HCT116 (cell line): ENCODE data around the gene SIK1. TPM values are rescaled to one million over a fixed set of nuclear protein-coding genes. Genes with fewer than 3 reads are reported as not detected.
"Not testable (repeated sequence)": the region's sequence is repeated elsewhere in the genome, so short reads cannot be mapped to it uniquely, and the experiment has no call there.

Experiments used
- ATAC-seq: fragments of 200-7000 bp; cut with Tn5 transposase; 2 replicates; pipeline ENCODE4 v1.9.1; 2020; ENCODE audit warnings: mild to moderate bottlenecking, moderate library complexity
- Bru-seq: library from RNA; stranded (reverse); fragments of 400-500 nt; gene quantifications from one replicate; lab custom pipeline; 2021; lab: Mats Ljungman, UMichigan
- BruChase-seq, 2 experiments: library from RNA; stranded (reverse); fragments of 400-500 nt; gene quantifications; one replicate each; lab custom pipeline; 2021; lab: Mats Ljungman, UMichigan
- BruUV-seq: library from RNA; stranded (reverse); fragments of 400-500 nt; replicated peaks from 2 replicates; lab custom pipeline; 2021; lab: Mats Ljungman, UMichigan
- CTCF ChIA-PET: fragments of 300-600 bp; sonication (Branson Sonifier 250); formaldehyde crosslinking; loops from one replicate; lab custom pipeline; 2021; ENCODE audit warnings: antibody characterized with exemption; lab: Charles Lee
- POLR2A ChIA-PET: fragments of 300-600, 350-600 bp; sonication (Branson Sonifier 250); formaldehyde crosslinking; loops from one replicate; lab custom pipeline; 2021; ENCODE audit warnings: antibody characterized with exemption; lab: Charles Lee
- RAD21 ChIA-PET, 2 experiments: fragments of 300-600 bp; sonication (Branson Sonifier 250); formaldehyde crosslinking; loops; one replicate each; lab custom pipeline; 2023; ENCODE audit warnings: low total read pairs in 2 of 2; ENCODE audit not compliant: uncharacterized antibody in 2 of 2, unreplicated experiment in 2 of 2, low non-redundant PET in 1 of 2; lab: Charles Lee
- DNase-seq: peaks from one replicate; pipeline ENCODE4 v3.0.0-alpha.2; 2010; ENCODE audit warnings: low read depth, low spot score
- H2AFZ ChIP-seq: fragments of 200-600 bp; shearing (Covaris generic), sonication (generic); 2 replicates; pipeline ENCODE4 v1.6.1; 2017; ENCODE audit warnings: low read depth, mixed run types, mixed read lengths, antibody characterized with exemption, low read length; ENCODE audit not compliant: poor library complexity, severe bottlenecking
- H3K27ac ChIP-seq: 2 replicates; pipeline ENCODE4 v1.5.1; 2012; ENCODE audit warnings: low read depth, low read length
- H3K27me3 ChIP-seq: fragments of 200-600 bp; sonication (generic); 2 replicates; pipeline ENCODE4 v1.6.1; 2016; ENCODE audit warnings: mixed run types, low read length, mixed read lengths; ENCODE audit not compliant: insufficient read depth
- H3K36me3 ChIP-seq, 2 experiments: fragments of 200-500 bp in 1 of 2; fragments of 200-600 bp in 1 of 2; sonication (Bioruptor generic) in 1 of 2; sonication (generic) in 1 of 2; 2 replicates each; pipeline versions ENCODE4 v1.5.1 to v1.6.1; 2014 to 2016; ENCODE audit warnings: low read length in 2 of 2, inconsistent platforms in 1 of 2, mixed read lengths in 1 of 2, mixed run types in 1 of 2; ENCODE audit not compliant: insufficient read depth in 2 of 2, control insufficient read depth in 1 of 2
- H3K4me1 ChIP-seq, 2 experiments: fragments of 200-600 bp in 1 of 2; sonication (generic) in 1 of 2; 2 replicates each; pipeline versions ENCODE4 v1.5.1 to v1.6.1; 2012 to 2017; ENCODE audit warnings: low read length in 2 of 2, inconsistent platforms in 1 of 2, mild to moderate bottlenecking in 1 of 2, mixed read lengths in 1 of 2, mixed run types in 1 of 2, moderate library complexity in 1 of 2; ENCODE audit not compliant: insufficient read depth in 2 of 2, control insufficient read depth in 1 of 2
- H3K4me2 ChIP-seq: fragments of 200-600 bp; sonication (generic); 2 replicates; pipeline ENCODE4 v1.6.1; 2017; ENCODE audit warnings: mixed run types, low read length, mixed read lengths
- H3K4me3 ChIP-seq, 2 experiments: fragments of 200-600 bp in 1 of 2; sonication (generic) in 1 of 2; replicated peaks in 1 of 2; 2 replicates each; pipeline ENCODE4 v1.5.1; 2011 to 2016; ENCODE audit warnings: low read length in 2 of 2, control low read depth in 1 of 2, low read depth in 1 of 2, mild to moderate bottlenecking in 1 of 2, mixed read lengths in 1 of 2, mixed run types in 1 of 2
- H3K79me2 ChIP-seq: fragments of 200-600 bp; sonication (generic); 2 replicates; pipeline ENCODE4 v1.6.1; 2017; ENCODE audit warnings: mild to moderate bottlenecking, mixed run types, low read length, moderate library complexity, mixed read lengths; ENCODE audit not compliant: insufficient read depth
- H3K9ac ChIP-seq: fragments of 200-600 bp; sonication (generic); 2 replicates; pipeline ENCODE4 v1.6.1; 2016; ENCODE audit warnings: low read length, mixed read lengths
- H3K9me2 ChIP-seq: fragments of 200-600 bp; sonication (generic), shearing (Covaris generic); 2 replicates; pipeline ENCODE4 v1.6.1; 2017; ENCODE audit warnings: mixed run types, mild to moderate bottlenecking, moderate library complexity; ENCODE audit not compliant: insufficient read depth
- H3K9me3 ChIP-seq, 2 experiments: fragments of 200-500 bp in 1 of 2; fragments of 200-600 bp in 1 of 2; sonication (Bioruptor generic) in 1 of 2; sonication (generic) in 1 of 2; 2 replicates each; pipeline ENCODE4 v1.6.1; 2014 to 2017; ENCODE audit warnings: low read length in 2 of 2, mixed read lengths in 2 of 2, inconsistent platforms in 1 of 2, low read depth in 1 of 2, mild to moderate bottlenecking in 1 of 2, mixed run types in 1 of 2, moderate library complexity in 1 of 2; ENCODE audit not compliant: control insufficient read depth in 1 of 2, insufficient read depth in 1 of 2
- H4K20me1 ChIP-seq: fragments of 200-600 bp; sonication (generic), shearing (Covaris generic); 2 replicates; pipeline ENCODE4 v1.6.1; 2017; ENCODE audit warnings: mixed run types, mild to moderate bottlenecking, moderate library complexity; ENCODE audit not compliant: insufficient read depth
- intact Hi-C: fragments of 100-400 bp; cut with micrococcal nuclease; formaldehyde crosslinking; loops from 2 replicates; pipeline ENCODE4 v1.10.0; 2022
- long read RNA-seq: library from polyadenylated mRNA; unstranded; transcript quantifications from one replicate; pipeline ENCODE4 v2.0.0, GENCODE V29; 2021; ENCODE audit not compliant: unreplicated experiment
- polyA plus RNA-seq: library from polyadenylated mRNA; unstranded; fragments of >200 nt; gene quantifications from 2 replicates; pipeline ENCODE4 v1.2.1, GENCODE V29; 2012; ENCODE audit warnings: missing spikeins
- total RNA-seq: library from RNA; stranded (reverse); gene quantifications from one replicate; pipeline ENCODE4 v1.2.1, GENCODE V29; 2021; ENCODE audit not compliant: unreplicated experiment

SIK1 gene
- total RNA-seq = 14.7 TPM
- 7.9 and 22.7 TPM in 2 replicates for polyA plus RNA-seq
- percentile 36 among the genes with signal in this experiment for Bru-seq, nascent RNA
- BruChase-seq, experiment 1, labeled RNA remaining after a 6-hour chase = percentile 47 among the genes with signal in this experiment
- percentile 49 among the genes with signal in this experiment for BruChase-seq, experiment 2, labeled RNA remaining after a 2-hour chase
- long read RNA-seq, full-length matches to known transcripts = 1 of 4 reads
- long read RNA-seq, partial matches to known transcripts = 2 of 4 reads
- long read RNA-seq, other reads (novel, unspliced or antisense) = 1 of 4 reads

DNA sequence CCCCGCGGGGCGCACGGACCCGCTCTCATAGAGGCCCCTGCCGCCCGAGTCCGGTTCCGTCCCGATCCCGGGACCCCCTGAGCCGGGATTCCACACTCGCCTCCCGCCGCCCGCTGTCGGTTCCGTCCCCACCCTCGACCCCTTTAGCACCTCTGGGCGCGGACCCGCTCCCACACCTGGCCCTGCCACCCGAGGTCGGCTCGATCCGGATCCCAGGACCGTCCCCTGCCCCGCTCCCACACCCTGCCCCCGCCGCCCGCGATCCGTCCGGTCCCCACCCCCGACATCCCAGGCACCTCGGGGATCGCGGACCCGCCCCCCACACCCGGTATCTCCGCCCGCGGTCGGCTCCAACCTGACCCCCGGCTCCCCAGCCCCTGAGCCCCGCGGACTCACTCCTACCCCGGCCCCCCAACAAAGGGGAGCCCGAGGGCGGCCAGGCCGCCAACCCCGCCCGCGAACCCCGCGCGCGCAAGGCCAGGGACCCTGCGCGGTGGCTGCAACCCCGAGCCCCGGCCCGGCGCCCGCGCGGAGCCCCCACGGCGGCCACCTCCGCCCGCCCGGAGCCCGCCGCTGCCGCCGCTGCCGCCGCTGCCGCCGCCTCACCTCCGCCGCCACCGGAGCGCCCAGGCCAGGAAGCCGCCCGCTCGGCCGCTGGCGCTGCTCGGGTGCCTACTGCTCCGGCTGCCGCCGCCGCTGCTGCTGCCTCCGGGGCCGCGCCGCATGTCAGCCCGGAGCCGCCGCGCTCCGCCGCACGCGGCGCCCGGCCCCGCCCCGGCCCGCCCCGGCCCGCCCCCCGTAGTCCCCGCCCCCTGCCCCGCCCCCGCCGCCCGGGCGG, at the start of gene SIK1:
TSS of gene SIK1 (minus strand) at position 728 of the 838 bp plus-strand sequence. CDS start 953 bp downstream, outside the sequence.
- H3K9me2 ChIP-seq, DNase-seq, H3K4me1 ChIP-seq, RAD21 ChIA-PET, H2AFZ ChIP-seq, H3K9me3 ChIP-seq, H3K79me2 ChIP-seq, H4K20me1 ChIP-seq, intact Hi-C loops, BruUV-seq, H3K4me2 ChIP-seq, H3K27ac ChIP-seq, H3K4me3 ChIP-seq, H3K27me3 ChIP-seq, H3K9ac ChIP-seq, H3K36me3 ChIP-seq, CTCF ChIA-PET, POLR2A ChIA-PET: not testable (repeated sequence)
- ATAC-seq = peak; percentile 4; the same call in 1 of the 2 replicates

DNA sequence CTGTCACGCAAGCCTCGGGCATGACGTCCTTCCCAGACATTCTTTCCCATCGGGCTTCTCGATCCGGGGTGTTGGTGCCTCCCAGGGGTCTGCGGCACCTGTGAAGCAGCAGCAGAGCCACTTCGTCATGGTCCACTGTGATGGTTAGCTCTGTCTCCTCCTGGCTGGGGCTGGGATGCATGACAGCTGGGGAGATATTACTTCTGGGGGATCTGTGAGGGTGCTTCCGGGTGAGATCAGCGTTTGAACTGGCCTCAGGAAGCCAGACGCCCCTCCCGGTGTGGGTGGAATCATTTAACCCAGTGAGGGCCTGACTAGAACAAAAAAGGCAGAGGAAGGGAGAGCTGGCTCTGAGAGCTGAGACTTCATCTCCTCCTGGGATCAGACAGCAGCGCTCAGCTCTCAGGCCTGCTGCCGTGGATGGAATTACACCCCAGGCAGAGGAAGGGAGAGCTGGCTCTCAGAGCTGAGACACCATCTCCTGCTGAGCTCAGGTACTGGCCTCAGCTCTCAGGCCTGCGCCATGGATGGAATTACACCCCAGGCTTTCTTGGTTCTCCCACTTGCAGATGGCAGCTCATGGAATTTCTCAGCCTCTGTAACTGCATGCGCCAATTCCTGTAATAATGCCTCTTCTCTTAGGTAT, 44.8 kb upstream of the SIK1 start:
- H3K9me3 ChIP-seq, intact Hi-C loops, H3K9ac ChIP-seq, H3K27ac ChIP-seq, H3K36me3 ChIP-seq, H3K9me2 ChIP-seq, H3K4me3 ChIP-seq, H3K27me3 ChIP-seq, H3K4me1 ChIP-seq, H3K4me2 ChIP-seq, CTCF ChIA-PET, RAD21 ChIA-PET, H4K20me1 ChIP-seq, ATAC-seq, BruUV-seq, H2AFZ ChIP-seq, H3K79me2 ChIP-seq, DNase-seq, POLR2A ChIA-PET: not testable (repeated sequence)

- H2AFZ ChIP-seq, H3K9me2 ChIP-seq, H4K20me1 ChIP-seq, H3K36me3 ChIP-seq, ATAC-seq, H3K27me3 ChIP-seq, H3K9me3 ChIP-seq, H3K79me2 ChIP-seq, POLR2A ChIA-PET, H3K9ac ChIP-seq, DNase-seq, H3K4me2 ChIP-seq, H3K4me1 ChIP-seq, RAD21 ChIA-PET, CTCF ChIA-PET, intact Hi-C loops, H3K27ac ChIP-seq, H3K4me3 ChIP-seq, BruUV-seq: not testable (repeated sequence)
Observed at GRCh38 chr21:43469719-43470458, 43.0 kb upstream of the SIK1 start.
